Activated gamma-delta T cell treated with anti-CD3 and anti-CD28 coated beads, Interleukin-2, amount 50 U/mL, for 16 hours (primary cell): ENCODE results near the gene PAX2.

Source experiments
- DNase-seq: peaks from one replicate; pipeline ENCODE4 v3.0.0-alpha.2; 2020; ENCODE audit warnings: low read depth

PAX2 gene

DNA sequence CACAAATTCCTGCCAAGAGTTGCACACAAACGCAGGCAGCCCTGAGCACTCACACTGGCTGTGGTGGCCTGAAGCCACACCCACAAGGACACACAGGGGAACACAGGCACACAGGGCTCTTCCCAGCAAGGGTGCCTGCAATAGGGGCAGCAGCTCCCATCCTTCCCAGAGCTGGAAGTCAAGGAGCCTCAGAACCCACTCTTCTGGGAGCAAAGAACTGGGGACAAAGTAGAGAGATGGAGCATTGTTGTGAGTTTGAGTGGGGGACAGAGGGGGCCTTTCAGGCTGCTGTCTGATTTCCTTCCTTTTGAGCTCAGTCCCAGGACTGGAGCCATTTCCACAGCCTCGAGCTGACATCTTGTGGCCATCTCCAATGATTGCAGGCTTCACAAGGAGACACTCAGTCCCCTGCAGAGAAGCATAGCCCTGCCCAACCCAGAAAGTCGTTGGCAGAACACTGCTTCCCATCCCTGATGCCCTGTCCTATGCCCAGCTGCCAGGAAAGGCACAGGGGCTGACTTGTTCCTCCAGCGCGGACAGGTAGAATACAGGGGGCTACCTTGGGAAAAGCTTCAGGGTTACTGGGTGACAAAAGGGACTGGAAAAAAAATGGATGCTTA, 133.0 kb downstream of the PAX2 start:
- no peak for DNase-seq
